Smooth muscle cell of the umbilical artery (primary cell): ENCODE results near the gene ZPR1. TPM values are rescaled to one million over a fixed set of nuclear protein-coding genes. Genes with fewer than 3 reads are reported as not detected.

Source experiments
- total RNA-seq: library from RNA; depleted of rRNA; stranded (reverse); fragments of >200 nt; gene quantifications from 2 replicates; pipeline ENCODE4 v1.2.3, GENCODE V29; 2014

The ZPR1 gene, protein sequence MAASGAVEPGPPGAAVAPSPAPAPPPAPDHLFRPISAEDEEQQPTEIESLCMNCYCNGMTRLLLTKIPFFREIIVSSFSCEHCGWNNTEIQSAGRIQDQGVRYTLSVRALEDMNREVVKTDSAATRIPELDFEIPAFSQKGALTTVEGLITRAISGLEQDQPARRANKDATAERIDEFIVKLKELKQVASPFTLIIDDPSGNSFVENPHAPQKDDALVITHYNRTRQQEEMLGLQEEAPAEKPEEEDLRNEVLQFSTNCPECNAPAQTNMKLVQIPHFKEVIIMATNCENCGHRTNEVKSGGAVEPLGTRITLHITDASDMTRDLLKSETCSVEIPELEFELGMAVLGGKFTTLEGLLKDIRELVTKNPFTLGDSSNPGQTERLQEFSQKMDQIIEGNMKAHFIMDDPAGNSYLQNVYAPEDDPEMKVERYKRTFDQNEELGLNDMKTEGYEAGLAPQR
- total RNA-seq, result 45.7 and 125 TPM in 2 replicates

DNA sequence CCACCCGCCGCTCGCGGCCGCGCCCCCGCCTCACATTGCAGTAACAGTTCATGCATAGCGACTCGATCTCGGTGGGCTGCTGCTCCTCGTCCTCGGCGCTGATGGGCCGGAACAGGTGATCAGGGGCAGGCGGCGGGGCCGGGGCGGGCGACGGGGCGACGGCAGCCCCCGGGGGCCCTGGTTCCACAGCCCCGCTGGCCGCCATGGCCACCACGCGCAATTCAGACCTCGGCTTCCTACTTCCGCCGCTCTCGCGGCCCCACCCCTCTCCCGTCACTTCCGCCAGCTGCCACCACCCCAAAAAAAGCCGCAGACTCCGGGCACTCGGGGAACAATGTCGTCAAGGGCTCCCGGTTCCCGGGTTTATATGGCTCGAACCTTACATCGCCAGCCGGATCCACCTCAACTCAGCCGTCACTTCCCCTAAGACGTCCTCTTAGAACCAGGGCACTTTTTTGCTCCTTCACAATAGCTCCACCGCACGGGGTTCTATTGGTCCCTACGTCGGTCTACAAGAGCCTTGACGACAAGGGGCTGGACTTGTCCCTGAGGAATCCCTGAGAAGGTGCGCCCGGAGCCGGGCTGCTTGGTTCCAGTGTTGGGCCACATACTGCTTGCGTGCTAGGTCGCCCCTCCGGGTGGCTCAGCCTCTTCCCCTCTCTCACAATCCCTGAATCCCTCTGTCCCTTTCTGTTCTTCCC lies at the start of gene ZPR1:
TSS of gene ZPR1 (minus strand) at position 238 of the 701 bp plus-strand sequence. CDS start at position 205, 33 bp downstream.

DNA sequence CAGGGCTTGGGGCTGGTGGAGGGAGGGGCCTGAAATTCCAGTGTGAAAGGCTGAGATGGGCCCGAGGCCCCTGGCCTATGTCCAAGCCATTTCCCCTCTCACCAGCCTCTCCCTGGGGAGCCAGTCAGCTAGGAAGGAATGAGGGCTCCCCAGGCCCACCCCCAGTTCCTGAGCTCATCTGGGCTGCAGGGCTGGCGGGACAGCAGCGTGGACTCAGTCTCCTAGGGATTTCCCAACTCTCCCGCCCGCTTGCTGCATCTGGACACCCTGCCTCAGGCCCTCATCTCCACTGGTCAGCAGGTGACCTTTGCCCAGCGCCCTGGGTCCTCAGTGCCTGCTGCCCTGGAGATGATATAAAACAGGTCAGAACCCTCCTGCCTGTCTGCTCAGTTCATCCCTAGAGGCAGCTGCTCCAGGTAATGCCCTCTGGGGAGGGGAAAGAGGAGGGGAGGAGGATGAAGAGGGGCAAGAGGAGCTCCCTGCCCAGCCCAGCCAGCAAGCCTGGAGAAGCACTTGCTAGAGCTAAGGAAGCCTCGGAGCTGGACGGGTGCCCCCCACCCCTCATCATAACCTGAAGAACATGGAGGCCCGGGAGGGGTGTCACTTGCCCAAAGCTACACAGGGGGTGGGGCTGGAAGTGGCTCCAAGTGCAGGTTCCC lies 41.8 kb upstream of the ZPR1 start, which contains the start of gene APOC3:
TSS of gene APOC3 (plus strand) at position 383 of the 659 bp plus-strand sequence. CDS start 676 bp downstream, outside the sequence.

DNA sequence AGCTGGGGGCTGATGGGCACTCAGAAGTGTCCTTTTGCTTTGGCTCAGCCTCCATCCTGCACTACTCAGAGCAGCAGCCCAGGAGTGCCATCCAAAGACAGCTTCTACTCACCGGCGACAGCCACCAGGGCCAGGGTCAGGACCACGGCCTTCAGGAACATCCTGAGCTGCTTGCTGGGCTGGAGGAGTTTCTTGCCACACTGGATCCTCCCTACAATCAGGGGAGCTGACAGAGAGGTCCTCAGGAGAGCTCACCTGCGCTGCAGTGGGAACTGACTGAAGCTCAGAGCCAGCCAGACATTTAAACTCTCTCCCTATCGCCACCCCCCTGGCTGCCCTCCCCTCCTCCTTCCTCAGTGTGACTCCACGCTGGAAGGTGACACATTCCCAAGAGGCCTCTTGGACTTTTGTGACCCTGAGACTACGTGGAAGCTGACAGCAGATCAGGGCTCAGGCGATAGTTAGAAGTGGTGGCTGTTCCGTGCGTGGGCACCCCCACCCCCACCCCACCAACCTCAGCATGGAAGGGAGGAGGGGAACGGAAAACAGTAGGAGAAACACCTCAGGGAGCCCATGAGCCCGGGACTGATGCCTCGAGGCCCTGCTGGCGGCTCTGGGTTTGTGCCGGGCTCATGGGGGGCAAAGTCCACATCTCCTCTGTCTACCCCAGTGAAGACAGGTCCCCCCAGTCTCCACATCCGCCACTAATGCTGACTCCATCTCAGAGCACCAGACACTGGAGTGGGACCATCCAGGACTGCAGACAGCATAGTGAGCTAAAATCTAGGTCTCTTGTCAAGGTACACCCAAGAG lies 35.4 kb upstream of the ZPR1 start, which contains the start of gene APOA4:
TSS of gene APOA4 (minus strand) at position 274 of the 813 bp plus-strand sequence. CDS start at position 161, 113 bp downstream.

DNA sequence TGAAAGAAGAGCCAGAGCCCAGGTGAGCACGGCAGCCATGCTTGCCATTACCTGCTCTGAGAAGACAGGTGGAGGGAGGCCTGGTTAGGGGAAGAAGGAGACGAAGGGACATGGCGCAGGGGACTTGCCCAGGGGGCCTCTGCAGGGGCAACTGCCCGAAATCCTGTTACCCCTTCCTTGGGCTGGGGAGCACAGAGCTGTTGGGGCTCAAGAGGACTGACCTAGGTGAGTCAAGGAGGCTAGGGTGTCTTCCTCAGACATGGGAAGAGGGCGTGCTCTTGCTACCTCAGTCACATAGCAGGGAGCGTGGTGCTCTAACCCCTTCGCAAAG lies 4.0 kb upstream of the ZPR1 start, which contains the start of gene APOA5:
TSS of gene APOA5 (minus strand) at position 67 of the 331 bp plus-strand sequence. CDS start at position 48, 19 bp downstream.

DNA sequence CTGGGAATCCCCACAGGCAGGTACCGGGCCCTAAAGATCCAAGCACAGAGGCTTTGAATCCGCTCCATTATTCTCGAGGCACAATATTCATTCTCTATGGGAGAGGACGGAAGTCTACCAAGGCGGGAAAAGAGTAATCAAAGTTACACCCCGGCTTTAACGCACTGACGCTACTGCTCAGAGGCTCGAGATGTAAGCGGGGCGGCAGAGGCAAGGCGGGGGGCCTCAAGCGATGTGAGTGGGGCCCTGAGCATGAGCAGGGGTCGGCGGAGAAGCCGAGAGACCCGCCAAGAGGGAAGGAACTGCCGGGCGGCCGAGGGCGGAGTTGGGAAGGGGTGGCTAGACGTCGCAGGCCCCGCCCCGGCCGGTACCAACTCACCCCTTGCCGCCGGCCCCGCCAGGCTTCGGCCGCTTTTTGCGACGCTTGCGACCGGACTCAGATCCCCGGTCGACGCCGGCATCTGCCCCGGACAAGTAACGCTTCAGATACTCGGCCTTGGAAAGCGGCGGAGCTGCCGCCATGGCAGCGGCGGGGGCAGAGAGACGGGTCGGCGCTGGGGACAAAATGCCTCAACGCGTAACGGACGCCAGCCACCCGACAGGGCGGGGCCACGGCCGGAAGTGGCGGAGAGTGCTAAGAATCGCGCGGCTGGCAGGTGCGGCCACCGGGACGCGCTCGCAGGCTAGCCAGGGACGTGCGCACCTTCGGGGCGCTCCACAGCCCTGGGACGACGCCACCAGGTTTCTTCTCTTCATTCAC lies 15.2 kb downstream of the ZPR1 start, which contains the start of gene BUD13:
TSS of gene BUD13 (minus strand) at position 545 of the 760 bp plus-strand sequence. CDS start at position 522, 23 bp downstream.

Other genes starting within 250 kb of the ZPR1 start
- 9.5 and 11.6 TPM in 2 replicates for gene BUD13, start 15.0 kb downstream of the ZPR1 start, total RNA-seq
- not detected in 2 replicates for gene APOA5, start 3.9 kb upstream of the ZPR1 start, total RNA-seq
- not detected in 2 replicates for gene APOA4, start 35.3 kb upstream of the ZPR1 start, total RNA-seq
- not detected in 2 replicates for gene APOC3, start 41.9 kb upstream of the ZPR1 start, total RNA-seq
- gene APOA1, start 49.6 kb upstream of the ZPR1 start, total RNA-seq, result 3.0 and 10.4 TPM in 2 replicates